ENCODE measurements around the gene SCN2B. TPM values are rescaled to one million over a fixed set of nuclear protein-coding genes. Genes with fewer than 3 reads are reported as not detected.

Gene SCN2B
- total and polyA plus RNA-seq, 8 donors: 0.12 to 0.92 (median 0.29) TPM; not detected in 3

DNA sequence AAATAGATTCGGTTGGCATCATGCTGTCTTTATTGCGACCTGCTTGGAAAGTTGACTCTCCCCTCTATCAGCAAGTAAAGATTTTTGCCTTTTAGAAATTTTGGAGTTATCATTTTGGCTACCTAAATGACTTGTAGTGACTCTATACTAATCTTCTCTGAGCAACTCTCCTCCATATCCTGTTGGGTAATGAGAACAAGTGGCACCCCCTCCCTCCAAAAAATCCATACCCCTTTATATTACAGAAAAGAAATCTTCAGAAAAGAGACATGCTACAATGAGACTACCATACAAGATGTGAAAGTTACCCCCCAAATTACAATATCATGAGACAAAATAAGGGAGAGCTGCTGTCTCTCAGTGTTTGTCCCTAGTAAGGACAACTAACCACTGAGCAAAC, 47.1 kb upstream of the SCN2B start:
- peaks cover 0 to 8% (median 4%) of the 10 kb centered on the region in 4 donors for H3K36me3 ChIP-seq
- peak overlapping the region in 3 of 5 donors; percentile 43 to 69 (median 69) for H3K27ac ChIP-seq
- H3K4me1 ChIP-seq: peaks cover 0 to 19% (median 0%) of the 10 kb centered on the region in 4 donors
- no peak for DNase-seq
- H3K9me3 ChIP-seq: no peaks in the 10 kb centered on the region
- peak overlapping the region in 3 of 4 donors; percentile 0 to 31 (median 29) for H3K4me3 ChIP-seq
- 65 to 76% (median 70%) methylated on average over 2 of the region's 2 CpGs for WGBS, 5 donors
- TF ChIP-seq POLR2AphosphoS5 (IDR thresholded peaks at IDR 0.05) (no peak), EP300 (IDR thresholded peaks at IDR 0.05) (no peak), POLR2A (IDR thresholded peaks at IDR 0.05) (no peak)
- TF ChIP-seq, protein P1, sequence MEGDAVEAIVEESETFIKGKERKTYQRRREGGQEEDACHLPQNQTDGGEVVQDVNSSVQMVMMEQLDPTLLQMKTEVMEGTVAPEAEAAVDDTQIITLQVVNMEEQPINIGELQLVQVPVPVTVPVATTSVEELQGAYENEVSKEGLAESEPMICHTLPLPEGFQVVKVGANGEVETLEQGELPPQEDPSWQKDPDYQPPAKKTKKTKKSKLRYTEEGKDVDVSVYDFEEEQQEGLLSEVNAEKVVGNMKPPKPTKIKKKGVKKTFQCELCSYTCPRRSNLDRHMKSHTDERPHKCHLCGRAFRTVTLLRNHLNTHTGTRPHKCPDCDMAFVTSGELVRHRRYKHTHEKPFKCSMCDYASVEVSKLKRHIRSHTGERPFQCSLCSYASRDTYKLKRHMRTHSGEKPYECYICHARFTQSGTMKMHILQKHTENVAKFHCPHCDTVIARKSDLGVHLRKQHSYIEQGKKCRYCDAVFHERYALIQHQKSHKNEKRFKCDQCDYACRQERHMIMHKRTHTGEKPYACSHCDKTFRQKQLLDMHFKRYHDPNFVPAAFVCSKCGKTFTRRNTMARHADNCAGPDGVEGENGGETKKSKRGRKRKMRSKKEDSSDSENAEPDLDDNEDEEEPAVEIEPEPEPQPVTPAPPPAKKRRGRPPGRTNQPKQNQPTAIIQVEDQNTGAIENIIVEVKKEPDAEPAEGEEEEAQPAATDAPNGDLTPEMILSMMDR (IDR thresholded peaks at IDR 0.05): no peak
- peaks cover 0 to 15% (median 0%) of the 10 kb centered on the region in 3 donors for H3K27me3 ChIP-seq
- intact Hi-C loops (cut with DNase I; ENCODE audit: low total_unique reads): no loop called here

DNA sequence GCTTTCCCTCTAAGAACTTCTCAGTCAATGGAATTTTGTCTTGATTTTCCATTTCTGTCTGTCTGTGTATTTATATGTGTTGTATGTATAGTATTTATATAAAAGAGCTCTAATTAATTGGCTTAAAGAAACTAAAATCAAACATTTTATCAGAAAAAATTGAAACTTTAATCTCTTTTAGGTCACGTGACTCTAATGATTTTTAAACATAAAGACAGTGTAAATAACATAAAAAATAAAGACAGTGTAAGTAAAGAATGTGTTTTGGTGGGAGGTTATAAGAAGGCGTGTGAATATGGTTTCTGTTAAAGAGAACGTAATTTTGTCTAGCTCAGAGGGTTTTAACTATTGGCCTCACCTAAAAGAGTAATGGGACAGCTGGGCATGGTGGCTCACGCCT, 46.0 kb upstream of the SCN2B start:
- no peak for TF ChIP-seq POLR2A (IDR thresholded peaks at IDR 0.05)
- TF ChIP-seq, protein P1 (IDR thresholded peaks at IDR 0.05): no peak
- TF ChIP-seq EP300 (IDR thresholded peaks at IDR 0.05): no peak
- TF ChIP-seq POLR2AphosphoS5 (IDR thresholded peaks at IDR 0.05): no peak
- H3K36me3 ChIP-seq: peaks cover 0 to 8% (median 4%) of the 10 kb centered on the region in 4 donors
- peaks cover 0 to 16% (median 0%) of the 10 kb centered on the region in 4 donors for H3K4me1 ChIP-seq
- no peak for DNase-seq
- H3K27me3 ChIP-seq: peaks cover 0 to 15% (median 0%) of the 10 kb centered on the region in 3 donors
- no peaks in the 10 kb centered on the region for H3K9me3 ChIP-seq
- intact Hi-C loops (cut with DNase I; ENCODE audit: low total_unique reads): no loop called here
- H3K4me3 ChIP-seq: no peak overlapping the region
- H3K27ac ChIP-seq: no peak overlapping the region
- WGBS, 5 donors: 48 to 79% (median 60%) methylated on average over 4 of the region's 4 CpGs

DNA sequence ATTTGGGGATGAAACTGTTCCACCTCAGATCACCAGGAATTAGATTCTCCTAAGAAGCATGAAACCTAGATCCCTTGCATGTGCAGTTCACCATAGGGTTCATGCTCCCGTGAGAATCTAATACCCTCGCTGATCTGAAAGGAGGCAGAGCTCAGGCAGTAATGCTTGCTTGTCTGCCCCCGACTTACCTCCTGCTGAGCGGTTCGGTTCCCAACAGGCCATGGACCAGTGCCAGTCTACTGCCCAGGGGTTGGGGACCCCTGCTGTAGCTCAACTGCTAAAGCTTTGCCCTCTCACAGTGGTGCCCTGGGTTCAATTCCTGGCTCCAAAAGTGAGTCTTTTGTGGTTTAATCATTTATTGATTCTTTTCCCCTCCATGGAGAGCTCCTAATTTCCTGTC, 45.0 kb upstream of the SCN2B start:
- H3K36me3 ChIP-seq: peaks cover 0 to under 1% (median 0%) of the 10 kb centered on the region in 4 donors
- peaks cover 0 to 15% (median 0%) of the 10 kb centered on the region in 3 donors for H3K27me3 ChIP-seq
- H3K27ac ChIP-seq: no peak overlapping the region
- TF ChIP-seq, protein P1 (IDR thresholded peaks at IDR 0.05): no peak
- TF ChIP-seq EP300 (IDR thresholded peaks at IDR 0.05): no peak
- 71 to 81% (median 74%) methylated on average over 5 of the region's 5 CpGs for WGBS, 5 donors
- peaks cover 0 to 17% (median 0%) of the 10 kb centered on the region in 4 donors for H3K4me1 ChIP-seq
- DNase-seq: no peak
- intact Hi-C loops (cut with DNase I; ENCODE audit: low total_unique reads): no loop called here
- no peak overlapping the region for H3K4me3 ChIP-seq
- no peaks in the 10 kb centered on the region for H3K9me3 ChIP-seq

DNA sequence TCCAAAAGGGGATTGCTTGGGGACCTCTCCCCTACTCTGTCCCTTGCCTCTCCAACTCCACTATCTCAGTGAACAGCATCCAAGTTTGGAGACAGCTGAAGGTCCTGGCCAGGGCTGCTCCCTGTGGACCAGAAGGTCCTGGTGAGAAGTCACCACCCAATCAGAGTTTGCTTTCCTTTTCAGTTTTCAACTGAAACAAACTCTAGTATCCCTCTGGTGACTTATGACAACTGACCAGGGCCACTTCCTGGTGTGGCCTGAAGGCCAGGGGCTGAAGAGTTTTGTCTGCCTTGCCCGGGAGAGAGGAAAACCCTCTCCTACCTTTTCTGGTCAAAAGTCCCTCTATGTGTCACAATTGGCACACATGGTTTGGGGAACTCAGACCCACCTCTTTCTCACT, 43.3 kb upstream of the SCN2B start:
- no peak for TF ChIP-seq EP300 (IDR thresholded peaks at IDR 0.05)
- TF ChIP-seq POLR2AphosphoS5 (IDR thresholded peaks at IDR 0.05): no peak
- TF ChIP-seq, protein P1 (IDR thresholded peaks at IDR 0.05): no peak
- no peak for DNase-seq
- Histone ChIP-seq H3K9me3 (no peaks in the 10 kb centered on the region), H3K4me1 (peaks cover 0 to 19% (median 0%) of the 10 kb centered on the region in 4 donors), H3K27me3 (peaks cover 0 to 15% (median 0%) of the 10 kb centered on the region in 3 donors), H3K4me3 (peak overlapping the region in 1 of 4 donors; percentile 1), H3K36me3 (no peaks in the 10 kb centered on the region), H3K27ac (peak overlapping the region in 1 of 5 donors; percentile 37)
- WGBS, 5 donors: 56 to 73% (median 64%) methylated on average over 1 of the region's 1 CpG
- intact Hi-C loops (cut with DNase I; ENCODE audit: low total_unique reads): no loop called here

Data from stomach (tissue), 9 donors.